NCI-H446 treated with DMSO at 0.1 percent for 48 hours (cell line): ENCODE data around the gene ACTR3.

Experiments
- DNase-seq: peaks from one replicate; lab custom pipeline; 2025; lab: John Stamatoyannopoulos, UW

Gene ACTR3

DNA sequence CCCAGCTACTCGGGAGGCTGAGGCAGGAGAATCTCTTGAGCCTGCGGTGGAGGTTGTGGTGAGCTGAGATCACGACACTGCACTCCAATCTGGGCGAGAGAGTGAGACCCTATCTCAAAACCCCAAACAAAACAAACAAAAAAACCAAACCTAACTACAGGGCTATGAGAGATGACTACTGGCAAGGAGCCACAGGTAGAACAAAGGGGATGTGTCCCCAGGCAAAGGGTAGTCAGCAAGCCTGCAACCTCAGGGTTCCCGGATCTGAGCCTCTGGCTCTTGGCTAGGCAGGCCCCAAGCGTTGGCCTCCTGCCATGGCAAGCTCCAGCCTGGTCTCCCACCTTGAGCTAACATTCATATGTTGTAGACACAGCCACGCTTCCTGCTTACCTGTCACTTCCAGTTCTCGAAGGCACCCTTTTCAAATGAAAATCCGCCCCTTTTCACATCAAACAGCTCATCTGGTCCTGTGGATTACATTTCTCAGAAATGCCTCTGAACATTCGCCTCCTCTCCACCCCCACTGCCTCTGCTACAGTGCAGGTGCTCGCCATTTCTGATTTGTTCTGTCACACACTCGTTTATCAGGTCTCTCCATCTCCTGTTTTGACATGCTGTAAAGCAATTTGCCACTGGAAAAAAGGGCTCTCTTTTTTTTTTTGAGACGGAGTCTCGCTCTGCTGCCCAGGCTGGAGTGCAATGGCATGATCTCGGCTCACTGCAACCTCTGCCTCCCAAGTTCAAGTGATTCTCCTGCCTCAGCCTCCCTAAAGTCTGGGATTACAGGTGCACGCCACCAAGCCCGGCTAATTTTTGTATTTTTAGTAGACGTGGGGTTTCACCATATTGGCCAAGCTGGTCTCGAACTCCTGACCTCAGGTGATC, 13.1 kb upstream of the ACTR3 start:
- DNase-seq = no peak

DNA sequence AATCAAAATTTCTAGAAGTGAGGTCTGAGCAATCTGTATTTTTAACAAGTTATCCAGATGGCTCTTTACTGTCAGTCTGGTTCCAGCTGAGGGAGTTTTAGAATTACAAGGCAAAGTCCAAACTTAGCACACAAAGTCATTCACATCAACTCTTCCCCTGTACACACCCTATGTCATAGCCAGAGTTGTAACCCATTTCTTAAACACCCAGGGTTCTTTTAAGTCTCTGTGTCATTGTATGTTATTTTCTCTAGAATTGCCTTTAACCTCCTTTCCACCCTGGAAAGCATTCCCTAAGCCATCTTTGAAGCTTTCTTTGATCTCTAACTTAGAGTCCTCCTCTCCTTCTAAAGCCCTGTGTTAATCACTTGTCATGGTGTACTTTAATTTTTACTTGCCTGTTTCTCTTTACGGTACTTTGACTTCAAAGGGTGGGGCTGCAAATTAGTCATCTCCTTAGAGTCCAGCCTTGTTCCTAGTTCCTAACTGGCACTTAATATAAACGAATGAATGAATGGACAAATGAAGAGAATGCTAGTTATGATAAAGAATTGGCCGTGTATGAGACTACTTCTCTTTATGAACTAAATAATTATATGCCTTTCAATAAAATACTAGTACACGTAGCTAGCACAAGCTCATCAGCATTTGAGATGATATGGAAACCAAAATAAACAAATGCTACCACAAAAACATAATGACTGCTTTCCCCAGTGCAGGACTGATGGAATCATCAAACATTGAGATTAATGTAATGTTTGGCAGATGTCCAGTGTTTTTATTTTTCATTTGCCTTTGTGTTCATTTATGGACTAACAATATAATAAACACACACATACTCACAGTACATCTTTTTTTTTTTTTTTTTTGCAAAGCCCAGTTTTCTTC, 11.9 kb upstream of the ACTR3 start:
- DNase-seq = no peak

DNA sequence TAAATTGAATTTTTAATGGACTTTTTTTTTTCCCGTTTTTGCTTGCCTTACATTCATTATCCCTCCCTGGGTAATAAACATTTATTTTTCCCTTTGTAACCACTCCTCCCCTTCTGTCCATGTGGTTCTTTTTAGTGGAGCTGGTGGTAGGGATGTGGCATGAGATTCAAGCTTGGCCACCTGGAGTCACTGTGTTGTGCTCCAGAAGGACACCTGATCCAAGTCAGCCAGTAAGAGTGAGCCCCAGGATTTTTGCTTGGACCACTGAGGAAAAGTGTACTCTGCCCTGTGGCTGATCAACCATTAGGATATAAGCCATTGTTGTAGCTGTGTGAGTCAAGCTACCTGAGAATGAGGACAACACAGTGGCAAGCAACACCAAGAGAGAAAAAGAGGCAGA, 11.1 kb upstream of the ACTR3 start:
- DNase-seq = no peak

DNA sequence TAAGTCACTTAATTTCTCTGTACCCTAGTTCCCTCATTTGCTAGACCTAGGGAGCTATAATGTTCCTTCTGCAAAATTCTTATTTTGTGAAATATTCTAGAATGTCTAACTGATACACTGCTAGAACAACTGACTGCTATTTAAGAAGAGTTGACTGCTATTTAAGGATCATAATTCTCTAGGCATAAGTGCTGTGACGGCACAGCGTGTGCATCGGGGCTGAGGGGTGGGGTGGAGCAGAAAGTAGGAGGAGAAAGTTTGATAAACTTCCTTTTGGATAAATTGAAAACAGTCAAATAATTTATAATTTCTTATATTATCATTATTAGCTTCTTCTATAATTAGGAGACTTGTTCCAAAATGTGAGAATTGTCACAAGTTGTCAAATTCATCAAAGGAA, 10.4 kb upstream of the ACTR3 start:
- DNase-seq = no peak

DNA sequence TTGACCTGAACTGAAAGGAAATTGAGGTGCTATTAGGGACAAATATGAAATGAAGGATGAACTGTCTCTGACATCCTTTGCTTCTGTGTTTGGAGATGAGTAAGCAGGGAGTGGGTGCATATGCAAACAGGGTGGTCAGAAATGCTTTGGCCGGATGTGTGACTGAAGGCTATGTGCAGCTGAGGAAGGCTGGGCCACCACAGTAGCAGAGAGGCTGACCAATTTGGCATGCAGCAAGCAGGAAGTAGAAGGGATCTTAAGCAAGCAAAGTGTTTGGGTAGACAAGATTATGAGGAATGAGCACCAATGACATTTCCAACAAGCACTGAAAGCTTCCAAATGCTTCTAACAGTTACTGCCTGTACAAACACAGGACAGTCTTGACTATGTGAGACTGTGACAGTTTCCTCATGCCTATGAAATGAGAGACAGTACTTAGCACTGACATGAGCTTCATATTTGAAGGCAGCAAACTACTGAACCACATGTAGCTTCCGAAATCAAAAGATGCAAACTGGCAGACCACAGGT, 3.3 kb upstream of the ACTR3 start:
- DNase-seq = no peak

DNA sequence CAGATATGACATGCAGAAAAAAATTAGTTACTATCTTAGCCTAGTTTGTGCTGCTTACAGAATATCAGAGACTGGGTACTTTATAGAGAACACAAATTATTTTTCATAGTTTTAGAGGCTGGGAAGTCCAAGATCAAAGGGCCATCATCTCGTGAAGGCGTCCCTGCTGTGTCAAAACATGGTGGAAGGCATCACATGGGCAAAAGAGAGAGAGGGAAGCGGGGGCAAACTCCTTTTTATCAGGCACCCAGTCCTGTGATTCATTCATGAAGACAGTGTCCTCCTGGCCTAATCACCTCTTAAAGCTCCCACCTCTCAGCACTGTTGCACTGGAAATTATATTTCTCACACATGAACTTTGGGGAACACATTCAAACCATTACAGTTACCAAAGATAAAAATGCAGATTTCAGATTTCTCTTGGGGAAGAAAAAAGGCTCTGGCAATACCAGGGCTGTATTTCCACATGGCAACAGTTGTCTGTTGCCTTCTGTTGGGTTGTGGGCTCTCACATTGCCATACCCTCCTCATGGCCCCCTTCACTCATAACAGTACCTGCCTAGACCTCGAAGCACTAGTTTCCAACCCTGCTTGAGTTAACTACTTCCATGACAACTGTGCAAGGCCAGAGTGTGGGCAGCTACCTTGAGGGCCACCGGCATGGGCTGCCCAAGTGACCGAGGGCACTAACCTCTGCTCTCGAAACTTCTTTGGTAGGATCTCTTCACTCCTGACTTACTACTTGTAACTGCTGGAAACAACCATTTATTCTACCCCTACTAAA, 2.7 kb upstream of the ACTR3 start:
- no peak for DNase-seq

DNA sequence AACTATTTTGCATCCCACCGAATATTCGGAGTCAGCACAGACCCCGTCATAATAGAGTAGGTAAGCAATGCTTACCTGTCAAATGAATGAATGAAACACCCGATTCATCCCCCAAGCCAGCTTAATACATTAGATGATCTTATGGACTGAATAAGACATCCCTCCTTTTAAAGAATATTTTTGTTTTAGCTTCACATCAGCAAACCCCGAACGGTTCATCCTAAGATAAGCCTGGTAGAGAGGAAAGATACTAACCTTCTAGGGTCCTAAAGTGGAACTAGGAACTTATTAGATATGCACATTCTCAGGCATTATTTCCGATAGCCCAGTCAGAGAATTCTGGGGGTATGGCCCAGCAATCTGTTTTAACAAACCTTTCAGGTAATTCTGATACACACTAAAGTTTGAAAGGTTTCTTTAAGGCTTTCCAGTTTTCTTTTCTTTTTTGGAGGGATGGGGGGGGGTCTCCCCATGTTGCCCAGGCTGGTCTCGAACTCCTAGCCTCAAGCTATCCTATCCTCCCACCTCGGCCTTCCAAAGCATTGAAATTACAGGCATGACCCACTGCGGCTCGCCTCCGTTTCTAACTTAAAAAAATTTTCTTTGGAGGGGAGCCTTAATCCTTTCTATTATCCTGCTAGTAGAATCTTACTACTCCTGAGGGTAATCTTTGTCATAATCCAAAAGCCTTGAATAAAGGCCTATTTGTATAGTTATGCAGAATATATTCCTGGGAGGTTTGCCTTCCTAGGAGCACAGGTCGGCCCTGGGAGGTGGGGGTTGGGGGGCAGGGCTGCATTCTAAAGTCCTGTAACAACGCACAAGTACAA, 1.0 kb upstream of the ACTR3 start:
- DNase-seq = no peak

DNA sequence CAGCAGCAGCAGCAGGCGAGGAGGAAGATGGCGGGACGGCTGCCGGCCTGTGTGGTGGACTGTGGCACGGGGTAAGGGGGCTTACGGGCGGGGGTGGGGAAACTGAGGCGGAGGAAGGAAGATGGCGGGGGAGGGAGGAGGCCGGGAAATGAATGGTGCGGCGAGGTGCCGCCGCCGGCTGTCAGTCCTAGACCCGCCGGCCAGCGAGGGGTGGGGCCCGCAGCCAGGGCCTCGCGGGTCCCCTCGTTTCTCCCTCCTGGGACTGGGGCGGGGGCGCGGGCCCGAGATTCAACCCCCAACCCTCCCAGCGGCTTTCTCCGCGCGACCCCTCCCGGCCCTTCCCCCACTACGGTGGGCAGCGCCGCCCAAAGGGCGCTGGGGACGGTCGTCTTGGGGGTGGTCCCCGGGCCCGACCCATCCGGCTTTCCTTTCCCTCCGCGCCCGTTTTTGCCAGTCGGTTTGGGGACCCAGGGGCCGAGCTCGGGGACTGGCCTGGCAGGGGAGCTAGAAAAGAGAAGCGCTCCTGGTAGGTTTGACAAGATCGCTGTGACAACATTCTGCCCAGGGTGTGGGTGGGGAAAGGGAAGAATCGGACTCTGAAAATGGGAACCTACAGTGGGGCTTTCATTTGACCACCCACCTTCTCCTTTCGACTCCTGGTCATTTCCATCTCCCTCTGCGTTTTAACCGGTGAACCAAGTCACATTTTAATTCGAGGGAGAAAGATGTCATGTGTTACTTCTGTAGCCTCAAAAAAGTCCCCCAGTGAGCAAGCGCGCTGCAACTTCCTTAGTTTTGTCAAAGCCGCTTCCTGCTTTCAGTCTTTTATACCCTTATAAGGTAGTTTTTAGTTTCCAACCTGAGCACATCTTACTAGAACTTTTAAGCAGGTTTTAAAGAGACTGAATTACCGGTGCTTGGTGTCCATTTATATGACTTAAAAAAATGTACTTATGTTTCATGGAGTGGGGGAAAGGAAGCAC, 655 bp downstream of the ACTR3 start:
- DNase-seq = no peak

DNA sequence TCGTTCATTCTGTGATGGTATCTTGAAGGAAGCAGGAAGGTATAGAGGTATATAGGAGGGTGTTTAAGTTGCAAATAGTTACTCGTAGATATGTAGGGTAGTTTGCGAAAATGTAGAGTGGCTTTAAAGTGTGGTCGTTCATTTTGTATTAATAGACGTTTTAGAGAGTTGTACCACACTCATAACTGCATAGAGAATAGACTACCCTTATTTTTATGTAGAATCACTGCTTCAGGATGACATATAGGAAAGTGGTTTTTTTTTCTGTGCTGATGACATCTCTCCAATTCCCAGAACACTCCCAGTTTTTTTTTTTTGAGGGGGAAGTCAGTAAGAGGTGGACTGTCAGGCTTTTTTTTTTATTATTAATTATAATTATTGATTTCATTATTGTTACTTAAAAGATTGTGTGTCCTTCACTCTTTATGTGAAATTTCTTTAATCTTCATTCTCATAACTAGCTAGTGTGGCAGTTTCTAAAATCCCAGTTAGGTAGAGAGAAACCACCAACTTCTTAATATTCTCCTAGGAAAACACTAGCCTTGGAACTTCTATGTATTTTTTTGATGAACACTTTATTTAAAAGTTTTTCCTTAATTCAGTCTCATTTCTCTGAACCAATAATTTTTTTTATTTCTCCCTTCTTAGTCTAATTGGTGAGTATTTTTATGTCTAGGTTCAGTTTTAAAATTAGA, 1.5 kb downstream of the ACTR3 start:
- DNase-seq = no peak

DNA sequence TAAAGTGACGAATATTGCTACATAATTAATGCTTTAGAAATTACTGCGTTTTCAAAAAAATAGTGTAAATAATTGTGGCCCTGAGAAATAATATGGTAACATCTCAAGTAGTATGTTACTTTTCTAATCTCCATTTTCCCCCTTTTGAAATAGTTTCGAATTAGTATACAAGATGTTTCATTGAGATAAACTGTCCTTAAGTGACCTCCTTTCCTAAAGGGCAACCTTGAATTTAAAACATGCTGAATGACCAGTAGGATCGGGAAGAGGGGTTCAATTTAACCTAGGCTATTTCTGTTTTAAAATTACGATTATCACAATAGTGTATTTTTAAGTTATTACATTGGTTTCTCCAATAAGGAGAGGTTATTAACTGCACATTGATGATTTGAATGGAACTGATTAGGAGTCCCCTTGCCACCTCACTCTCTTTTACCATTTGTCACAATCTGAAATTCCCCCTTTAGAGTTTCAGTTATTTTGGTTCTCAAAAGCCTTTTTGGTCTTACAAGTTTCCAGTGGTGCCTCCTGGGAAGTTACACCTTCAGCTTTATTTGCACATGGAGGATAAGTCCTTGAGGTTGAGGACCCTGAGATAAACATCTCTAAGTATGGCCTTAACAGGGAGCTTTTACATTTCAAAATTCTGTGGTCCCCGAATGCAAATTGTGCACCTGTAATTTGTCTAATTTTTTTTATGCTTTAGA, 2.3 kb downstream of the ACTR3 start:
- no peak for DNase-seq

DNA sequence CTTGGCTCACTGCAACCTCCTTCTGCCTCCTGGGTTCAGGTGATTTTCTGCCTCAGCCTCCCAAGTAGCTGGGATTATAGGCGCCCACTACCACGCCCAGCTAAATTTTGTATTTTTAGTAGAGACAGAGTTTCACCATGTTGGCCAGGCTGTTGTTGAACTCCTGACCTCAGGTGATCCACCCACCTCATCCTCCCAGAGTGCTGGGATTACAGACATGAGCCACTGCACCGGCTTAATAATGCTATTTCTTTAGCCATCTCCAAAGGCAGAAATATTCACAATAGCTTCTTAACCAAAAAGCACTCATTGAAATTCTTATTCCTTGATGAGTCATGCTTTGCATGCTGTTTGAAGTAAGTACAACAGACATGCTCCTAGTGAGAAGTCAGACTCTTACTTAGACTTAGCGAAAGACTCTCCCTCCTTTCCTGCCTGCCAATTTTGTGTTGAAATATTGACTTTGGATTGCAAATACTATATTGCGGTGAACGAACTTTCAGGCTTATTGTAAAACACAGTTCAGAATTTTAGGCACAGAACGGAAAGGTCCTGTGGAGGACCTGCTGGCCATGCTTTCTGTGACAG, 4.4 kb downstream of the ACTR3 start:
- DNase-seq = no peak

DNA sequence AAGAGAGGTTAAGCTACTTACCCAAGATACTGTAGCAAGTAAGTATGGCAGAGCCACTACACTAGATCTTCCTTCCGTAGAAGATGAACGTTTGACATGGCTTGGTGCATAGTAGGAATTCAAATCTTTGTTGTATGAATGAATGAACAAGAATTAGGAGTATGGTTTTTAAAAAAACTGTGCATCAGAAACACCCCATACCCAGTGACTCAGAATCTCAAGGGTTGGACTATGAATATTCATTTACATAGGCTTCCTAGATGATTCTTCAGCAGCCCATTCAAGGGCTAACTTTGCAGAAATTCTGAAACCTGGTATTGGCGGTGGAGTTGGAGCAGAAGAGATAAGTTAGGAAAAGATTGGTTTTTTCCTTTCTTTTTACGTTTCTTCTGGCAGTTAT, 5.4 kb downstream of the ACTR3 start:
- no peak for DNase-seq

DNA sequence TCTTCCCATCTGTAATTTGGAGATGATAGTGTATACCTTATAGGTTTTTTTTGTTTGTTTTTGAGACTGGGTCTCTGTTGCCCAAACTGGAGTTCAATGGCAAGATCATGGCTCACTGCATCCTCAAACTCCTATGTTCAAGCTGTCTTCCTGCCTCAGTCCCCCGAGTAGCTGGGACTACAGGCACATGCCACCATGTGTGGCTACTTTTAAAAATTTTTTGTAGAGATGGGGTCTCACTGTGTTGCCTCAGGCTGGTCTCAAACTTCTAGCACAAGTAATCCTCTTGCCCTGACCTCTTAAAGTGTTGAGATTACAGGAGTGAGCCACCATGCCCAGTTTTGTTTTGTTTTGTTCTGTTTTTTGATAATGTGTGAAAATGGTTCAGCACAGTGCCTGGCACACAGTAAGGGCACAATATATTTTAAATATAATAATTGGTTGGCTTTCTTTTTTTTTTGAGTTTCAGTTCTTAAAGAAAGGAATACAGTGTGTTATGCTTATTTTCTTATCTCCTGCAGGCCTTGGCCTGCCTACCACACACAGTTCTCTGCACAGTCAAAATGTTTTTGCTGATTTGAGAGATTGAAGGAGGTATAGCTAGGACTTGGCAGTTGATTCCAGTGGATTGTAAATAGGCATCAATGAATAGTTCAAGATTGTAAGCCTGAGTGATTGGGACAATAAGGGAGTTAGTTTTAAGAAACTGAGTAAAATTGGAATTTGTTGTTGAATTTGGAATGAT, 6.1 kb downstream of the ACTR3 start:
- no peak for DNase-seq

DNA sequence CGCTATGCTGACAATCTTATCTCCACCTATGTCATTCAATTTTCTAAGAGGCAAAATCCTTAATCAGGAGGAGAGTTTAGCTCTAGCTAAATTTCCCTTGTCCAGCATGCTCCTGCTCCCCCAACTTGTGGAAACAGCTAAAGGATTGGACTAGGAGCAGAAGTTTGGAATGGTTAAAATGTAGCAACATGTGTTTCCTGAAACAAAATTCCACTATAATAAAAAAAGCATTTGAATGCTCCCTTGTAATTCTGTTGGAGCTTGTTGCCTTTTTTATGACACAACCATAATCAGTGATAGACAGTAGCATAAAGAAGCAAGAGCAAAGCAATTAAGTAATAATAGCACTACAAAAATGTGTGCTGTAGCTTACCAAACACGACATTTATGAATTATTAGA, 6.9 kb downstream of the ACTR3 start:
- no peak for DNase-seq

DNA sequence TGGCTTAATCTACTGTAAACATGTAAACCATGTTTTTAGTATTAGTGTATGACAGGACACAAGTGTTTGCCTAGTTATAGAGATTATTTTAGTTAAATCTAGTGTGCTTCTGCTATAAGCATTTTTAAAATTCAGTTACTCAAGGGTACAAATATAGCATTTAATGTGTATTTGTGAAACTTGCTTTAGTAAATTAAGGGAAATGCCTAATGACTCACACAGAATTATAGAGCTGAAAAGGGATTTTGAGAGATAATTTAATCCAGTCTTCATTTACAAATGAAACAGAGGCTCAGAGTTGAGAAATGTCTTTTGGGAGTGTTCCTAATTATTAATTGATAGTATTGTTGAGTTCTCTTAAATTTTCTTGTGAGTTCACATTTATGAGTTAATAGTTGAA, 8.2 kb downstream of the ACTR3 start:
- DNase-seq = no peak

DNA sequence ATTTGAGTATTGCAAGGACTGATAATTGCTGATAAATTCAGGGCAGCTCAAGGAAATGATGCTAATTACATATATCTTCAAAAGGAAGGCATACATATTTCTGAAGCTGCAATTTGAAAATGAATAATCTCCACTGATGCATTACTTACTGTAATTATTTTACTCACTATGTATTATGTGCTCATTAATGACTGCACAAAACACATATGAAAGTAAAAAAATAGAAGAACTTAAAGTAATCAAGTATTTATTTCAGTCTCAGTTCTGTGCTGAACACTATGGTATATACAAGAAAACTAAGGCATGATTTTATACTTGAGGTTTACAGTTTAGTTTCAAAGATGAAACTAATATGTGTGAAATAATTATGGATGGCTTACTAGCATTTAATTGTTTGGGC, 9.3 kb downstream of the ACTR3 start:
- DNase-seq = no peak

DNA sequence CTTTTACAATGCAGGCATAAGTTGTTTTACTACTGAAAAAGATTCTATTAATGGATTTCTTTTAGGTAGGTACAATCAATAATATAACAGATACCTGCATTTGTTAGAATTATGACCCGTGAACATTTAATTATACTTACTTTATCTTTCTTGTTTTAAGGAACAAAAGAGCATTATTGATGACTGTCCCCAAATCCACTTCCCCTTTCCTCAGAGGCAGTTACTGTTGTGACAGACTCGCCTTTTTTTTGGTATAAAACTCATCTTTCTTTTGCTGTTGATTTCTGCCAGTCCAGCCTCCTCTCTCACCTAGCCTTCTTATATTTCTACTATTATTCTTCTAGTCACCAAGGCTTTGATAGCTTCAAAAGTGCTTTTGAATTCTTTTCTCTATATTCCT, 12.1 kb downstream of the ACTR3 start:
- no peak for DNase-seq

DNA sequence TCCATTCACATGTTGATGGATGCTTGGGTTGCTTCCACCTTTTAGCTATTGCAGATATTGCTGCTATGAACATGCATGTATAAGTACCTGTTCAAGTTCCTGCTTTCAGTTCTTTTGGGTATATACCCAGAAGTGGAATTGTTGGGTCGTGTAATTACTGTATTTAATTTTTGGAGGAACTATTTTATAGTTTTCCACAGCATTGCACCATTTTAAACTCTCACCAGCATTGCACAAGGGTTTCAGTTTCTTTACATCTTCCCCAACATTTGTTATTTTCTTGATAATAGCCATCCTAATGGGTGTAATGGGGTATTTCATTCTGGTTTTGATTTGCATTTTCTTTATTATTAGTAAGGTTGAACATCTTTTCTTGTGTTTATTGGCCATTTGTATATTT, 16.0 kb downstream of the ACTR3 start:
- no peak for DNase-seq
